ENCODE measurements around the gene PRTG.
A peak's percentile ranks its signal among the peaks of the same experiment; 100 is the strongest.
"Not testable (repeated sequence)": the region's sequence is repeated elsewhere in the genome, so short reads cannot be mapped to it uniquely, and the experiment has no call there.

PRTG gene

GRCh38 chr15:55742927-55743728 lies at the start of gene PRTG:
Gene PRTG, minus strand, starts transcription at chr15:55743152. Its CDS starts 221 bp downstream, at chr15:55742931.
- Histone ChIP-seq H3K36me3 (ENCODE audit: control insufficient read depth in 2 of 2, insufficient read depth in 2 of 2, low read length in 2 of 2) (no peaks in the 10 kb centered on the region), H3K4me3 (ENCODE audit: low read length in 2 of 2) (peak within 1 kb of the TSS; percentile 90), H3K27me3 (ENCODE audit: control insufficient read depth in 1 of 2, insufficient read depth in 2 of 2, low read length in 2 of 2) (no peaks in the 10 kb centered on the region), H3K27ac (ENCODE audit: low read length) (peak within 1 kb of the TSS; percentile 55), H3K4me1 (ENCODE audit: control insufficient read depth, insufficient read depth, low read length) (peaks cover 6% of the 10 kb centered on the region), H3K9me3 (ENCODE audit: control insufficient read depth in 2 of 2, low read length in 2 of 2) (no peaks in the 10 kb centered on the region), H3K9ac (ENCODE audit: low read length in 2 of 2) (peak within 1 kb of the TSS; percentile 76 to 79)

GRCh38 chr15:55791551-55792400 lies 48.8 kb upstream of the PRTG start:
- Histone ChIP-seq H3K9ac (ENCODE audit: low read length in 2 of 2) (no peak overlapping the region), H3K27ac (ENCODE audit: low read length) (no peak overlapping the region), H3K4me3 (ENCODE audit: low read length in 2 of 2) (no peak overlapping the region), H3K9me3 (ENCODE audit: control insufficient read depth in 2 of 2, low read length in 2 of 2) (no peaks in the 10 kb centered on the region), H3K4me1 (ENCODE audit: control insufficient read depth, insufficient read depth, low read length) (peaks cover 17% of the 10 kb centered on the region), H3K27me3 (ENCODE audit: control insufficient read depth in 1 of 2, insufficient read depth in 2 of 2, low read length in 2 of 2) (no peaks in the 10 kb centered on the region), H3K36me3 (ENCODE audit: control insufficient read depth in 2 of 2, insufficient read depth in 2 of 2, low read length in 2 of 2) (no peaks in the 10 kb centered on the region)

- no peak overlapping the region for H3K4me3 ChIP-seq (ENCODE audit: low read length in 2 of 2)
- no peaks in the 10 kb centered on the region for H3K27me3 ChIP-seq (ENCODE audit: control insufficient read depth in 1 of 2, insufficient read depth in 2 of 2, low read length in 2 of 2)
- H3K36me3 ChIP-seq (ENCODE audit: control insufficient read depth in 2 of 2, insufficient read depth in 2 of 2, low read length in 2 of 2) = no peaks in the 10 kb centered on the region
- peaks cover 15% of the 10 kb centered on the region for H3K4me1 ChIP-seq (ENCODE audit: control insufficient read depth, insufficient read depth, low read length)
- no peak overlapping the region for H3K27ac ChIP-seq (ENCODE audit: low read length)
- no peaks in the 10 kb centered on the region for H3K9me3 ChIP-seq (ENCODE audit: control insufficient read depth in 2 of 2, low read length in 2 of 2)
- no peak overlapping the region for H3K9ac ChIP-seq (ENCODE audit: low read length in 2 of 2)
Measured at GRCh38 chr15:55789066-55789660, 46.2 kb upstream of the PRTG start.

GRCh38 chr15:55786341-55786740 lies 43.4 kb upstream of the PRTG start:
- Histone ChIP-seq H3K27ac (ENCODE audit: low read length) (no peak overlapping the region), H3K9ac (ENCODE audit: low read length in 2 of 2) (no peak overlapping the region), H3K27me3 (ENCODE audit: control insufficient read depth in 1 of 2, insufficient read depth in 2 of 2, low read length in 2 of 2) (no peaks in the 10 kb centered on the region), H3K4me3 (ENCODE audit: low read length in 2 of 2) (no peak overlapping the region), H3K36me3 (ENCODE audit: control insufficient read depth in 2 of 2, insufficient read depth in 2 of 2, low read length in 2 of 2) (no peaks in the 10 kb centered on the region), H3K9me3 (ENCODE audit: control insufficient read depth in 2 of 2, low read length in 2 of 2) (no peaks in the 10 kb centered on the region), H3K4me1 (ENCODE audit: control insufficient read depth, insufficient read depth, low read length) (peaks cover 6% of the 10 kb centered on the region)

GRCh38 chr15:55785593-55785992 lies 42.6 kb upstream of the PRTG start:
- not testable (repeated sequence) for H3K4me3 ChIP-seq (ENCODE audit: low read length in 2 of 2); H3K36me3 ChIP-seq (ENCODE audit: control insufficient read depth in 2 of 2, insufficient read depth in 2 of 2, low read length in 2 of 2); H3K4me1 ChIP-seq (ENCODE audit: control insufficient read depth, insufficient read depth, low read length); H3K9ac ChIP-seq (ENCODE audit: low read length in 2 of 2); H3K27ac ChIP-seq (ENCODE audit: low read length); H3K9me3 ChIP-seq (ENCODE audit: control insufficient read depth in 2 of 2, low read length in 2 of 2); H3K27me3 ChIP-seq (ENCODE audit: control insufficient read depth in 1 of 2, insufficient read depth in 2 of 2, low read length in 2 of 2)

GRCh38 chr15:55784286-55784685 lies 41.3 kb upstream of the PRTG start:
- no peaks in the 10 kb centered on the region for H3K36me3 ChIP-seq (ENCODE audit: control insufficient read depth in 2 of 2, insufficient read depth in 2 of 2, low read length in 2 of 2)
- H3K27ac ChIP-seq (ENCODE audit: low read length) = no peak overlapping the region
- H3K27me3 ChIP-seq (ENCODE audit: control insufficient read depth in 1 of 2, insufficient read depth in 2 of 2, low read length in 2 of 2) = no peaks in the 10 kb centered on the region
- peaks cover 5% of the 10 kb centered on the region for H3K4me1 ChIP-seq (ENCODE audit: control insufficient read depth, insufficient read depth, low read length)
- H3K4me3 ChIP-seq (ENCODE audit: low read length in 2 of 2) = no peak overlapping the region
- no peak overlapping the region for H3K9ac ChIP-seq (ENCODE audit: low read length in 2 of 2)
- no peaks in the 10 kb centered on the region for H3K9me3 ChIP-seq (ENCODE audit: control insufficient read depth in 2 of 2, low read length in 2 of 2)

- no peaks in the 10 kb centered on the region for H3K36me3 ChIP-seq (ENCODE audit: control insufficient read depth in 2 of 2, insufficient read depth in 2 of 2, low read length in 2 of 2)
- H3K27ac ChIP-seq (ENCODE audit: low read length) = no peak overlapping the region
- H3K9me3 ChIP-seq (ENCODE audit: control insufficient read depth in 2 of 2, low read length in 2 of 2) = no peaks in the 10 kb centered on the region
- H3K4me3 ChIP-seq (ENCODE audit: low read length in 2 of 2) = no peak overlapping the region
- H3K9ac ChIP-seq (ENCODE audit: low read length in 2 of 2) = no peak overlapping the region
- H3K27me3 ChIP-seq (ENCODE audit: control insufficient read depth in 1 of 2, insufficient read depth in 2 of 2, low read length in 2 of 2) = no peaks in the 10 kb centered on the region
- H3K4me1 ChIP-seq (ENCODE audit: control insufficient read depth, insufficient read depth, low read length) = peaks cover 5% of the 10 kb centered on the region
Measured at GRCh38 chr15:55782901-55783300, 39.9 kb upstream of the PRTG start.

GRCh38 chr15:55780292-55780691 lies 37.3 kb upstream of the PRTG start:
- Histone ChIP-seq H3K36me3 (ENCODE audit: control insufficient read depth in 2 of 2, insufficient read depth in 2 of 2, low read length in 2 of 2) (no peaks in the 10 kb centered on the region), H3K27me3 (ENCODE audit: control insufficient read depth in 1 of 2, insufficient read depth in 2 of 2, low read length in 2 of 2) (no peaks in the 10 kb centered on the region), H3K9me3 (ENCODE audit: control insufficient read depth in 2 of 2, low read length in 2 of 2) (no peaks in the 10 kb centered on the region), H3K27ac (ENCODE audit: low read length) (no peak overlapping the region), H3K4me3 (ENCODE audit: low read length in 2 of 2) (no peak overlapping the region), H3K4me1 (ENCODE audit: control insufficient read depth, insufficient read depth, low read length) (peaks cover 5% of the 10 kb centered on the region), H3K9ac (ENCODE audit: low read length in 2 of 2) (no peak overlapping the region)

GRCh38 chr15:55778932-55779331 lies 36.0 kb upstream of the PRTG start:
- Histone ChIP-seq H3K4me1 (ENCODE audit: control insufficient read depth, insufficient read depth, low read length) (no peaks in the 10 kb centered on the region), H3K9me3 (ENCODE audit: control insufficient read depth in 2 of 2, low read length in 2 of 2) (no peaks in the 10 kb centered on the region), H3K9ac (ENCODE audit: low read length in 2 of 2) (no peak overlapping the region), H3K4me3 (ENCODE audit: low read length in 2 of 2) (no peak overlapping the region), H3K27ac (ENCODE audit: low read length) (no peak overlapping the region), H3K27me3 (ENCODE audit: control insufficient read depth in 1 of 2, insufficient read depth in 2 of 2, low read length in 2 of 2) (no peaks in the 10 kb centered on the region), H3K36me3 (ENCODE audit: control insufficient read depth in 2 of 2, insufficient read depth in 2 of 2, low read length in 2 of 2) (no peaks in the 10 kb centered on the region)

GRCh38 chr15:55775316-55775715 lies 32.4 kb upstream of the PRTG start:
- H3K9ac ChIP-seq (ENCODE audit: low read length in 2 of 2) = no peak overlapping the region
- H3K9me3 ChIP-seq (ENCODE audit: control insufficient read depth in 2 of 2, low read length in 2 of 2) = no peaks in the 10 kb centered on the region
- H3K27me3 ChIP-seq (ENCODE audit: control insufficient read depth in 1 of 2, insufficient read depth in 2 of 2, low read length in 2 of 2) = no peaks in the 10 kb centered on the region
- no peak overlapping the region for H3K4me3 ChIP-seq (ENCODE audit: low read length in 2 of 2)
- no peaks in the 10 kb centered on the region for H3K4me1 ChIP-seq (ENCODE audit: control insufficient read depth, insufficient read depth, low read length)
- no peaks in the 10 kb centered on the region for H3K36me3 ChIP-seq (ENCODE audit: control insufficient read depth in 2 of 2, insufficient read depth in 2 of 2, low read length in 2 of 2)
- no peak overlapping the region for H3K27ac ChIP-seq (ENCODE audit: low read length)
